NCI-H146 treated with DMSO at 0.1 percent for 48 hours (cell line): ENCODE data around the gene ZDHHC7.
"Not testable (repeated sequence)": the region's sequence is repeated elsewhere in the genome, so short reads cannot be mapped to it uniquely, and the experiment has no call there.

Source experiments
- DNase-seq: peaks from one replicate; lab custom pipeline; 2025; ENCODE audit not compliant: unreplicated experiment; lab: John Stamatoyannopoulos, UW

ZDHHC7 gene

GRCh38 chr16:84943620-84944019 lies 67.7 kb downstream of the ZDHHC7 start:
- DNase-seq = no peak

- no peak for DNase-seq
Measured at GRCh38 chr16:84942786-84943185, 68.5 kb downstream of the ZDHHC7 start.

GRCh38 chr16:84941921-84942320 lies 69.4 kb downstream of the ZDHHC7 start:
- no peak for DNase-seq

GRCh38 chr16:84940670-84941551 lies 70.4 kb downstream of the ZDHHC7 start:
- DNase-seq = no peak

GRCh38 chr16:84938616-84939015 lies 72.7 kb downstream of the ZDHHC7 start:
- not testable (repeated sequence) for DNase-seq

GRCh38 chr16:84937196-84938005 lies 73.9 kb downstream of the ZDHHC7 start:
- DNase-seq = no peak

- no peak for DNase-seq
Measured at GRCh38 chr16:84933774-84934631, 77.3 kb downstream of the ZDHHC7 start.

GRCh38 chr16:84932681-84933080 lies 78.7 kb downstream of the ZDHHC7 start:
- no peak for DNase-seq

GRCh38 chr16:84931506-84931905 lies 79.8 kb downstream of the ZDHHC7 start:
- DNase-seq = no peak

GRCh38 chr16:84931107-84931494 lies 80.2 kb downstream of the ZDHHC7 start:
- DNase-seq = no peak

GRCh38 chr16:84930298-84931106 lies 80.8 kb downstream of the ZDHHC7 start:
- no peak for DNase-seq

- DNase-seq = no peak
Measured at GRCh38 chr16:84929421-84930297, 81.7 kb downstream of the ZDHHC7 start.

- DNase-seq = no peak
Measured at GRCh38 chr16:84928679-84929420, 82.5 kb downstream of the ZDHHC7 start.

GRCh38 chr16:84927621-84928591 lies 83.4 kb downstream of the ZDHHC7 start:
- DNase-seq = no peak

GRCh38 chr16:84926462-84926861 lies 84.9 kb downstream of the ZDHHC7 start:
- no peak for DNase-seq

- no peak for DNase-seq
Measured at GRCh38 chr16:84925773-84926372, 85.5 kb downstream of the ZDHHC7 start.
